ENCODE measurements around the gene REV1.

Gene REV1

GRCh38 chr2:99485824-99486223 lies 4.0 kb downstream of the REV1 start:
- 98% methylated on average over 4 of the region's 4 CpGs for WGBS (ENCODE audit: insufficient coverage)
- H3K27me3 ChIP-seq (replicated peaks in 2 of 5; ENCODE audit: control insufficient read depth in 4 of 5, insufficient read depth in 5 of 5, low read length in 4 of 5): no peaks in the 10 kb centered on the region
- peaks cover 4 to 29% (median 20%) of the 10 kb centered on the region in 4 experiments for H3K4me1 ChIP-seq (ENCODE audit: control extremely low read depth in 1 of 4, control insufficient read depth in 4 of 4, insufficient read depth in 4 of 4, low read length in 3 of 4)
- H3K9me3 ChIP-seq (ENCODE audit: control extremely low read depth in 1 of 5, control insufficient read depth in 4 of 5, insufficient read depth in 2 of 5, low read depth in 1 of 5, low read length in 4 of 5): no peaks in the 10 kb centered on the region
- H3K36me3 ChIP-seq (ENCODE audit: control insufficient read depth in 4 of 4, insufficient read depth in 4 of 4, low read length in 3 of 4): peaks cover 0 to 3% (median 3%) of the 10 kb centered on the region in 4 experiments
- no peak overlapping the region for H3K27ac ChIP-seq (ENCODE audit: insufficient read depth in 1 of 2, low read depth in 1 of 2, low read length in 2 of 2, poor library complexity in 1 of 2, severe bottlenecking in 2 of 2)
- H3K4me3 ChIP-seq (ENCODE audit: control insufficient read depth in 1 of 7, extremely low read depth in 1 of 7, insufficient read depth in 4 of 7, low read depth in 2 of 7, low read length in 6 of 7): no peak overlapping the region
- ChIA-PET POLR2A (interaction anchor here (1.1 kb wide), 1 partner anchor 24 kb away, joined by 3 read pairs; no protein-coding TSS in a partner anchor), CTCF (no interaction called here)
- peak in 2 of 3 donors; percentile 34 to 49 for DNase-seq

- H3K36me3 ChIP-seq (ENCODE audit: control insufficient read depth in 4 of 4, insufficient read depth in 4 of 4, low read length in 3 of 4): peaks cover 0 to 3% (median 3%) of the 10 kb centered on the region in 4 experiments
- H3K27ac ChIP-seq (ENCODE audit: insufficient read depth in 1 of 2, low read depth in 1 of 2, low read length in 2 of 2, poor library complexity in 1 of 2, severe bottlenecking in 2 of 2): no peak overlapping the region
- H3K4me3 ChIP-seq (ENCODE audit: control insufficient read depth in 1 of 7, extremely low read depth in 1 of 7, insufficient read depth in 4 of 7, low read depth in 2 of 7, low read length in 6 of 7): no peak overlapping the region
- POLR2A ChIA-PET: no interaction called here
- H3K27me3 ChIP-seq (replicated peaks in 2 of 5; ENCODE audit: control insufficient read depth in 4 of 5, insufficient read depth in 5 of 5, low read length in 4 of 5): no peaks in the 10 kb centered on the region
- WGBS (ENCODE audit: insufficient coverage): 83% methylated on average over 2 of the region's 3 CpGs
- no peaks in the 10 kb centered on the region for H3K9me3 ChIP-seq (ENCODE audit: control extremely low read depth in 1 of 5, control insufficient read depth in 4 of 5, insufficient read depth in 2 of 5, low read depth in 1 of 5, low read length in 4 of 5)
- H3K4me1 ChIP-seq (ENCODE audit: control extremely low read depth in 1 of 4, control insufficient read depth in 4 of 4, insufficient read depth in 4 of 4, low read length in 3 of 4): peaks cover 0 to 25% (median 16%) of the 10 kb centered on the region in 4 experiments
- no peak for DNase-seq
- CTCF ChIA-PET: no interaction called here
Observed at GRCh38 chr2:99485411-99485810, 4.4 kb downstream of the REV1 start.

- Histone ChIP-seq H3K9me3 (ENCODE audit: control extremely low read depth in 1 of 5, control insufficient read depth in 4 of 5, insufficient read depth in 2 of 5, low read depth in 1 of 5, low read length in 4 of 5) (no peaks in the 10 kb centered on the region), H3K27ac (ENCODE audit: insufficient read depth in 1 of 2, low read depth in 1 of 2, low read length in 2 of 2, poor library complexity in 1 of 2, severe bottlenecking in 2 of 2) (no peak overlapping the region), H3K4me3 (ENCODE audit: control insufficient read depth in 1 of 7, extremely low read depth in 1 of 7, insufficient read depth in 4 of 7, low read depth in 2 of 7, low read length in 6 of 7) (no peak overlapping the region), H3K27me3 (replicated peaks in 2 of 5; ENCODE audit: control insufficient read depth in 4 of 5, insufficient read depth in 5 of 5, low read length in 4 of 5) (no peaks in the 10 kb centered on the region), H3K36me3 (ENCODE audit: control insufficient read depth in 4 of 4, insufficient read depth in 4 of 4, low read length in 3 of 4) (peaks cover 0 to 3% (median 3%) of the 10 kb centered on the region in 4 experiments), H3K4me1 (ENCODE audit: control extremely low read depth in 1 of 4, control insufficient read depth in 4 of 4, insufficient read depth in 4 of 4, low read length in 3 of 4) (peaks cover 0 to 26% (median 17%) of the 10 kb centered on the region in 4 experiments)
- WGBS (ENCODE audit: insufficient coverage): no CpG with 5 or more reads among the region's 2 CpGs
- POLR2A ChIA-PET: no interaction called here
- no peak for DNase-seq
- CTCF ChIA-PET: no interaction called here
Observed at GRCh38 chr2:99484205-99484604, 5.6 kb downstream of the REV1 start.

- H3K9me3 ChIP-seq (ENCODE audit: control extremely low read depth in 1 of 5, control insufficient read depth in 4 of 5, insufficient read depth in 2 of 5, low read depth in 1 of 5, low read length in 4 of 5): no peaks in the 10 kb centered on the region
- H3K27ac ChIP-seq (ENCODE audit: insufficient read depth in 1 of 2, low read depth in 1 of 2, low read length in 2 of 2, poor library complexity in 1 of 2, severe bottlenecking in 2 of 2): no peak overlapping the region
- H3K27me3 ChIP-seq (replicated peaks in 2 of 5; ENCODE audit: control insufficient read depth in 4 of 5, insufficient read depth in 5 of 5, low read length in 4 of 5): no peaks in the 10 kb centered on the region
- no peak for DNase-seq
- 78% methylated on average over 1 of the region's 1 CpG for WGBS (ENCODE audit: insufficient coverage)
- peaks cover 0 to 3% (median 3%) of the 10 kb centered on the region in 4 experiments for H3K36me3 ChIP-seq (ENCODE audit: control insufficient read depth in 4 of 4, insufficient read depth in 4 of 4, low read length in 3 of 4)
- peaks cover 5 to 26% (median 15%) of the 10 kb centered on the region in 4 experiments for H3K4me1 ChIP-seq (ENCODE audit: control extremely low read depth in 1 of 4, control insufficient read depth in 4 of 4, insufficient read depth in 4 of 4, low read length in 3 of 4)
- H3K4me3 ChIP-seq (ENCODE audit: control insufficient read depth in 1 of 7, extremely low read depth in 1 of 7, insufficient read depth in 4 of 7, low read depth in 2 of 7, low read length in 6 of 7): no peak overlapping the region
- ChIA-PET POLR2A (no interaction called here), CTCF (interaction anchor here (1.0 to 1.3 kb wide), 3 partner anchors 9 to 29 kb away, joined by 3 read pairs; no protein-coding TSS in a partner anchor)
Observed at GRCh38 chr2:99481941-99482340, 7.9 kb downstream of the REV1 start.

GRCh38 chr2:99481527-99481926 lies 8.3 kb downstream of the REV1 start:
- no peak for DNase-seq
- H3K27me3 ChIP-seq (replicated peaks in 2 of 5; ENCODE audit: control insufficient read depth in 4 of 5, insufficient read depth in 5 of 5, low read length in 4 of 5): no peaks in the 10 kb centered on the region
- peaks cover 5 to 22% (median 13%) of the 10 kb centered on the region in 4 experiments for H3K4me1 ChIP-seq (ENCODE audit: control extremely low read depth in 1 of 4, control insufficient read depth in 4 of 4, insufficient read depth in 4 of 4, low read length in 3 of 4)
- H3K9me3 ChIP-seq (ENCODE audit: control extremely low read depth in 1 of 5, control insufficient read depth in 4 of 5, insufficient read depth in 2 of 5, low read depth in 1 of 5, low read length in 4 of 5): no peaks in the 10 kb centered on the region
- no peak overlapping the region for H3K4me3 ChIP-seq (ENCODE audit: control insufficient read depth in 1 of 7, extremely low read depth in 1 of 7, insufficient read depth in 4 of 7, low read depth in 2 of 7, low read length in 6 of 7)
- H3K27ac ChIP-seq (ENCODE audit: insufficient read depth in 1 of 2, low read depth in 1 of 2, low read length in 2 of 2, poor library complexity in 1 of 2, severe bottlenecking in 2 of 2): no peak overlapping the region
- ChIA-PET POLR2A (no interaction called here), CTCF (interaction anchor here (1.0 to 1.3 kb wide), 3 partner anchors 10 to 29 kb away, joined by 3 read pairs; no protein-coding TSS in a partner anchor)
- WGBS (ENCODE audit: insufficient coverage): 100% methylated on average over 2 of the region's 2 CpGs
- H3K36me3 ChIP-seq (ENCODE audit: control insufficient read depth in 4 of 4, insufficient read depth in 4 of 4, low read length in 3 of 4): peaks cover 0 to 3% (median 2%) of the 10 kb centered on the region in 4 experiments

- peaks cover 0 to 3% (median 0%) of the 10 kb centered on the region in 4 experiments for H3K36me3 ChIP-seq (ENCODE audit: control insufficient read depth in 4 of 4, insufficient read depth in 4 of 4, low read length in 3 of 4)
- no CpG with 5 or more reads among the region's 1 CpG for WGBS (ENCODE audit: insufficient coverage)
- no peak overlapping the region for H3K27ac ChIP-seq (ENCODE audit: insufficient read depth in 1 of 2, low read depth in 1 of 2, low read length in 2 of 2, poor library complexity in 1 of 2, severe bottlenecking in 2 of 2)
- ChIA-PET POLR2A (no interaction called here), CTCF (no interaction called here)
- H3K4me1 ChIP-seq (ENCODE audit: control extremely low read depth in 1 of 4, control insufficient read depth in 4 of 4, insufficient read depth in 4 of 4, low read length in 3 of 4): peaks cover 5 to 17% (median 14%) of the 10 kb centered on the region in 4 experiments
- H3K4me3 ChIP-seq (ENCODE audit: control insufficient read depth in 1 of 7, extremely low read depth in 1 of 7, insufficient read depth in 4 of 7, low read depth in 2 of 7, low read length in 6 of 7): no peak overlapping the region
- no peaks in the 10 kb centered on the region for H3K27me3 ChIP-seq (replicated peaks in 2 of 5; ENCODE audit: control insufficient read depth in 4 of 5, insufficient read depth in 5 of 5, low read length in 4 of 5)
- no peaks in the 10 kb centered on the region for H3K9me3 ChIP-seq (ENCODE audit: control extremely low read depth in 1 of 5, control insufficient read depth in 4 of 5, insufficient read depth in 2 of 5, low read depth in 1 of 5, low read length in 4 of 5)
- DNase-seq: no peak
Observed at GRCh38 chr2:99480390-99480789, 9.4 kb downstream of the REV1 start.

- no peaks in the 10 kb centered on the region for H3K9me3 ChIP-seq (ENCODE audit: control extremely low read depth in 1 of 5, control insufficient read depth in 4 of 5, insufficient read depth in 2 of 5, low read depth in 1 of 5, low read length in 4 of 5)
- H3K27me3 ChIP-seq (replicated peaks in 2 of 5; ENCODE audit: control insufficient read depth in 4 of 5, insufficient read depth in 5 of 5, low read length in 4 of 5): no peaks in the 10 kb centered on the region
- ChIA-PET CTCF (interaction anchor here (0.8 kb wide), 1 partner anchor 15 kb away, joined by 3 read pairs; no protein-coding TSS in a partner anchor), POLR2A (no interaction called here)
- no peak overlapping the region for H3K27ac ChIP-seq (ENCODE audit: insufficient read depth in 1 of 2, low read depth in 1 of 2, low read length in 2 of 2, poor library complexity in 1 of 2, severe bottlenecking in 2 of 2)
- H3K36me3 ChIP-seq (ENCODE audit: control insufficient read depth in 4 of 4, insufficient read depth in 4 of 4, low read length in 3 of 4): peaks cover 0 to 3% (median 0%) of the 10 kb centered on the region in 4 experiments
- DNase-seq: no peak
- H3K4me1 ChIP-seq (ENCODE audit: control extremely low read depth in 1 of 4, control insufficient read depth in 4 of 4, insufficient read depth in 4 of 4, low read length in 3 of 4): peaks cover 7 to 25% (median 18%) of the 10 kb centered on the region in 4 experiments
- 96% methylated on average over 4 of the region's 5 CpGs for WGBS (ENCODE audit: insufficient coverage)
- no peak overlapping the region for H3K4me3 ChIP-seq (ENCODE audit: control insufficient read depth in 1 of 7, extremely low read depth in 1 of 7, insufficient read depth in 4 of 7, low read depth in 2 of 7, low read length in 6 of 7)
Observed at GRCh38 chr2:99478632-99479031, 11.2 kb downstream of the REV1 start.

All from common myeloid progenitor, CD34-positive (primary cell).